AG04450 (cell line): ENCODE measurements around the gene FBXL7. TPM values are rescaled to one million over a fixed set of nuclear protein-coding genes. Genes with fewer than 3 reads are reported as not detected.

Experiments used
- CTCF ChIA-PET: fragments of 300-600, 350-600 bp; formaldehyde crosslinking; extraction: SDS; loops from one replicate; lab custom pipeline; 2022; ENCODE audit warnings: antibody characterized with exemption, inconsistent platforms; lab: Charles Lee
- POLR2A ChIA-PET: fragments of 350-600 bp; formaldehyde crosslinking; extraction: SDS; loops from one replicate; lab custom pipeline; 2021; ENCODE audit warnings: antibody characterized with exemption, inconsistent platforms; lab: Yijun Ruan, JAX
- DNase-seq: peaks from one replicate; pipeline ENCODE4 v3.0.0-alpha.2; 2011; ENCODE audit warnings: low read depth, low spot score
- H3K27ac ChIP-seq: one replicate; pipeline ENCODE4 v1.5.1; 2012; ENCODE audit warnings: low read depth, low read length, control low read depth
- H3K27me3 ChIP-seq: one replicate; pipeline ENCODE4 v1.6.0; 2012; ENCODE audit warnings: low read length; ENCODE audit not compliant: control insufficient read depth, insufficient read depth
- H3K4me3 ChIP-seq: 2 replicates; pipeline ENCODE4 v1.5.1; 2011; ENCODE audit warnings: mild to moderate bottlenecking, low read depth, low read length, control low read depth
- H3K9me3 ChIP-seq: 2 replicates; pipeline ENCODE4 v1.5.1; 2012; ENCODE audit warnings: low read length; ENCODE audit not compliant: control insufficient read depth, insufficient read depth
- polyA plus RNA-seq: library from polyadenylated mRNA; depleted of rRNA; stranded (reverse); fragments of >200 nt; gene quantifications from 2 replicates; pipeline ENCODE4 v1.2.3, GENCODE V29; 2011
- TF ChIP-seq, protein P1 (sequence below): IDR thresholded peaks from 2 replicates; pipeline ENCODE4 v1.5.1; 2011; ENCODE audit warnings: low read depth, low read length, control low read depth, inconsistent platforms

The FBXL7 gene
- polyA plus RNA-seq, 1 experiment = 10.4 TPM

GRCh38 chr5:15476977-15477376, 23.0 kb upstream of the FBXL7 start:
- TF ChIP-seq, protein P1, sequence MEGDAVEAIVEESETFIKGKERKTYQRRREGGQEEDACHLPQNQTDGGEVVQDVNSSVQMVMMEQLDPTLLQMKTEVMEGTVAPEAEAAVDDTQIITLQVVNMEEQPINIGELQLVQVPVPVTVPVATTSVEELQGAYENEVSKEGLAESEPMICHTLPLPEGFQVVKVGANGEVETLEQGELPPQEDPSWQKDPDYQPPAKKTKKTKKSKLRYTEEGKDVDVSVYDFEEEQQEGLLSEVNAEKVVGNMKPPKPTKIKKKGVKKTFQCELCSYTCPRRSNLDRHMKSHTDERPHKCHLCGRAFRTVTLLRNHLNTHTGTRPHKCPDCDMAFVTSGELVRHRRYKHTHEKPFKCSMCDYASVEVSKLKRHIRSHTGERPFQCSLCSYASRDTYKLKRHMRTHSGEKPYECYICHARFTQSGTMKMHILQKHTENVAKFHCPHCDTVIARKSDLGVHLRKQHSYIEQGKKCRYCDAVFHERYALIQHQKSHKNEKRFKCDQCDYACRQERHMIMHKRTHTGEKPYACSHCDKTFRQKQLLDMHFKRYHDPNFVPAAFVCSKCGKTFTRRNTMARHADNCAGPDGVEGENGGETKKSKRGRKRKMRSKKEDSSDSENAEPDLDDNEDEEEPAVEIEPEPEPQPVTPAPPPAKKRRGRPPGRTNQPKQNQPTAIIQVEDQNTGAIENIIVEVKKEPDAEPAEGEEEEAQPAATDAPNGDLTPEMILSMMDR = no peak
- CTCF ChIA-PET = interaction anchor here (0.9 kb wide), 1 partner anchor 519 kb away, joined by 5 read pairs; no protein-coding TSS in a partner anchor
- H3K27ac ChIP-seq = no peak overlapping the region
- POLR2A ChIA-PET = interaction anchor here (0.6 kb wide), 1 partner anchor 34 kb away, joined by 4 read pairs; no protein-coding TSS in a partner anchor
- H3K4me3 ChIP-seq = no peak overlapping the region
- H3K27me3 ChIP-seq = no peaks in the 10 kb centered on the region
- H3K9me3 ChIP-seq = no peaks in the 10 kb centered on the region
- DNase-seq = no peak

DNA sequence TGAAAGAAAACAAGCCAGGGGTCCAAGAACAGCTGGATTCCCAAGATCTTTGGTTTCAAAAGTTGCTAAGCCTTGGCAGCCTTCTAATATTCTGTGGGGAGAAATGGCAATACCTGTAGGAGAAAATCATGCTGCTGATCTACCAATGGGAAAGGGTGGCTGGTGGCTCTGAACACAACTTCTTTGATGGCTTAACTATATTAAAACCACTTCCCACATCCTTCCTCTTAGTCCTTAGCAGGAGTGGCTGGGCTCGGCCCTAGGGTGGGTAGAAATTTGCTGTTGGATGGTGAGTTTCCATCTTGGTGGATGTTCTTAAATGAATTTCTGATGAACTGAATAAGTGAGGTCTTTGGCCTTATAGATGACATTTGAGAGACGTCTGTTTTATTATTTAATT, 19.5 kb upstream of the FBXL7 start:
- CTCF ChIA-PET = no interaction called here
- POLR2A ChIA-PET = no interaction called here
- TF ChIP-seq, protein P1 = no peak
- H3K27ac ChIP-seq = no peak overlapping the region
- no peak overlapping the region for H3K4me3 ChIP-seq
- no peak for DNase-seq
- H3K9me3 ChIP-seq = no peaks in the 10 kb centered on the region
- H3K27me3 ChIP-seq = peaks cover 4% of the 10 kb centered on the region

DNA sequence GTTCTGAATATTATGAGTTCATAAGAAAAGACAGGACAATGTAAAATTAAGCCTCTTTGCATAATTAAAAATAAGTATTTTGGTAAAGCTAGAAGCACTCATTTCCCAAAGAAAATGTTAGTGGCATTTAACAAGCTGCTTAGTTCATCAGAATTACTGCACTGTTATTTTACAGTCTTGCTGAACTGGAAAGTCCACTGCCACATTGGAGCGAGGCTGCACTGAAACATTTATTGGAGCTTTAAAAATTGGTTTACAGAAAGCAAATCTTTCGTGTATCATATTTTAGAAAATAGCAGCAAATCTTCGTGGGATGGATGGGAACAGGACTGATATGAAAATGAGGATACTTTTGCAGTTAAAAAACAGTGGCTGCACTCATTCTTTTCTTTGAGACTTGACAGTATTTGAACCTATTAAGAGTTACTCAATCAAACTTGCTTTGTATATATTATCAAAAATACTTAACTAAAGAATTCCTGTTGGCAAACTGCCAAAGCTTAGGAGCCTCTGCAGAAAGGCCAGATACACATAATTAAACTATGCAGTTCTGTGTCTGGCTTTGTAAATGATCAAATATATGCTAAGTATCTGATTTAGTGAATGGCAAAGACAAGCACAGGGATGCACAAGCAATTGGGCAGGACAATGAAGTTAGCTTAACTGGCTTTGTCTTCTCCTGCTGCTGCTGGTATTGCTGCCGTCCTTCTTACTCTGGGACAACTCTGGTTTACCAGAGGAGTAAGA, 16.5 kb upstream of the FBXL7 start:
- no peak for DNase-seq
- H3K4me3 ChIP-seq = no peak overlapping the region
- POLR2A ChIA-PET = no interaction called here
- H3K9me3 ChIP-seq = no peaks in the 10 kb centered on the region
- CTCF ChIA-PET = interaction anchor here (0.6 kb wide), 1 partner anchor 339 kb away, joined by 3 read pairs; no protein-coding TSS in a partner anchor
- no peak overlapping the region for H3K27ac ChIP-seq
- TF ChIP-seq, protein P1 = no peak
- H3K27me3 ChIP-seq = peaks cover 8% of the 10 kb centered on the region

DNA sequence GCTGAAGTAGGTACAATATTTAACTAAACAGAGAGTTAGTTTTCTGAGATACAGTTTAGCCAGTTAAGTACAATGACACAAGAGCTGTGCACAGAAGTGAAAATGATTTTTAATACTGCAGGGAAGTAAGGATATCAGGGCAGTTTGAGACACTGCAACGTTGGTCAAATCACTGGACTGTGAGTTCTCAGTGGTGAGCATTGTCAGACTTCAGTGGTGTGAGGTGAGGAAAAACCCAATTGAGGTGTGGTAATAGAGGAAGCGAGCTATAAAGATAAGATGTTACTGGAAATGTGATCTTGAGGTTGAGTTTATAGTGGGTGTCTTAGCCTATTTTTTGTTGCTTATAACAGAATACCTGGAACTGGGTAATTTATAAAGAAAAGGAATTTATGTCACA, 12.8 kb upstream of the FBXL7 start:
- ChIA-PET POLR2A (no interaction called here), CTCF (no interaction called here)
- Histone ChIP-seq H3K27ac (no peak overlapping the region), H3K4me3 (no peak overlapping the region), H3K27me3 (peaks cover 11% of the 10 kb centered on the region), H3K9me3 (no peaks in the 10 kb centered on the region)
- DNase-seq = no peak
- TF ChIP-seq, protein P1 = no peak

GRCh38 chr5:15489571-15490235, 10.3 kb upstream of the FBXL7 start:
- ChIA-PET POLR2A (no interaction called here), CTCF (no interaction called here)
- H3K4me3 ChIP-seq = no peak overlapping the region
- TF ChIP-seq, protein P1 = no peak
- no peak overlapping the region for H3K27ac ChIP-seq
- H3K27me3 ChIP-seq = peaks cover 11% of the 10 kb centered on the region
- DNase-seq = no peak
- H3K9me3 ChIP-seq = no peaks in the 10 kb centered on the region
